ENCODE results near the gene FAM107B.

Gene FAM107B

GRCh38 chr10:14543904-14544210 lies 230.8 kb downstream of the FAM107B start:
- Histone ChIP-seq H3K4me3 (ENCODE audit: low read depth in 1 of 2, low read length in 2 of 2) (peak overlapping the region in 1 of 2 donors; percentile 58), H3K27me3 (ENCODE audit: control insufficient read depth in 1 of 2, insufficient read depth in 2 of 2, low read length in 2 of 2) (no peaks in the 10 kb centered on the region), H3K9me3 (ENCODE audit: control insufficient read depth in 1 of 2, low read length in 2 of 2) (no peaks in the 10 kb centered on the region), H3K4me1 (ENCODE audit: control insufficient read depth in 1 of 2, insufficient read depth in 2 of 2, low read length in 2 of 2) (peaks cover 20 to 38% of the 10 kb centered on the region in 2 donors), H3K9ac (ENCODE audit: low read depth in 1 of 2, low read length in 2 of 2) (peak overlapping the region; percentile 19 to 35), H3K36me3 (ENCODE audit: control insufficient read depth in 1 of 2, insufficient read depth in 2 of 2, low read length in 2 of 2) (peaks cover 3 to 7% of the 10 kb centered on the region in 2 donors), H3K27ac (ENCODE audit: low read depth, low read length) (no peak overlapping the region)

DNA sequence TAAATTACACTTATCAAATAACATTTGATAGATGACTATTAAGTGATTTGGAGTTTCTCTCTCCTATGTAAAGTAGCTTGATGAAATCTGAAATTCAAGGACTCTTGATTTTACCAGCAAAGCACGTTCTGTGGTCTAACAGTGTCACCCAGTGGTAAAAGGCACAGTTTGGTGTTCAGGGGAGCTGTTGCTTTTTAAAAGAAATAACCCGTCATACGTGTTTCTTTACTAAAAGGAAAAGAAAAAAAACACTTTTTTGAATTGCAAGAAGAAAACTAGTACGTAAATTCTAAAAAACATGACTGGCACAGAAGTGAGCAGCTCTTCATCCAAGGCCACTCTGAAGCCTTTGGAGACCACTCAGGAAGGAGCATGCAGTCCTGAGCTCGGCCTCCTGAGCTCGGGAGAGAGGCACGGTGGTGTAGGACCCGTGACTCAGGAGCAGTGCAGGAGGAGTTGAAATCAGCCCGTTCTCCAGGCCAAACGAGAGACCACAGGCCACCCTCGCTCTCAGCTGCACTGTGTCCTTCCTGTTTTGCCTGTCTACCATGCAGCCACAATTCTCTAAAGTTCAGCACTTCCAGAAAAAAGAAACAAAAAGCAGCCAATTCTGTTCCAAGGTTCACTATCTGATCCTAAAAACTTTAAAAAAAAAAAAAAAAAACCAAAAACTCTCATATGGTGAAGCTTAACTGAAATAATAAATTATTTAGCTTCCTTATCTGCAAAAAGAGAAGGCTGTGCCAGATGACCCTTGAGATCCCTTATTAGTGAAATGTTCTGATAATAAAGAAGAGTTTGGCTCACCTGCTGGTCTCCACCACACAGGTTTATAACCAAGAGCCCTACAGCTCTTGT lies 231.4 kb downstream of the FAM107B start:
- peaks cover 20 to 40% of the 10 kb centered on the region in 2 donors for H3K4me1 ChIP-seq (ENCODE audit: control insufficient read depth in 1 of 2, insufficient read depth in 2 of 2, low read length in 2 of 2)

DNA sequence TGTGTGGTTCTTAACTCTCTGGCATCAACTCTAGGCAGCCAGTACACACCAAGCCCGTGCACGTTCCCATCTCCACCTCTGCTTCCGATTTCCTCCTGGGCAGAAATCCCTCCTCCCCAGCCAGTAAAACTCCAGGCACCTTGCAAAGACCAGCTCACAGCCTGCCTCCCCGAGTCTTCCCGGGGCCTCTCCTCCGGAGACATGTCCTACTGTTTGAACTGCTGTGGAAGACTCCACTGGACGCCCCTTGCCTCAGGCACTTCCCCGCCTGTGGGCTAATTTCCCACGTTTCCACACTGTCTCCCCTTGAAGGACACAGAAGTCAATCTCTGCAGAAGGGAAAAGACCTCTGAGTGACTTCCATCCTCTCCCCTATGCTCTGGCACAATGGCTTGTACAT lies 233.3 kb downstream of the FAM107B start:
- H3K9ac ChIP-seq (ENCODE audit: low read depth in 1 of 2, low read length in 2 of 2): no peak overlapping the region
- H3K36me3 ChIP-seq (ENCODE audit: control insufficient read depth in 1 of 2, insufficient read depth in 2 of 2, low read length in 2 of 2): peaks cover 3 to 6% of the 10 kb centered on the region in 2 donors
- peaks cover 28 to 46% of the 10 kb centered on the region in 2 donors for H3K4me1 ChIP-seq (ENCODE audit: control insufficient read depth in 1 of 2, insufficient read depth in 2 of 2, low read length in 2 of 2)
- no peaks in the 10 kb centered on the region for H3K27me3 ChIP-seq (ENCODE audit: control insufficient read depth in 1 of 2, insufficient read depth in 2 of 2, low read length in 2 of 2)
- no peak overlapping the region for H3K4me3 ChIP-seq (ENCODE audit: low read depth in 1 of 2, low read length in 2 of 2)
- no peaks in the 10 kb centered on the region for H3K9me3 ChIP-seq (ENCODE audit: control insufficient read depth in 1 of 2, low read length in 2 of 2)
- no peak overlapping the region for H3K27ac ChIP-seq (ENCODE audit: low read depth, low read length)

More for the DNA sequence above, 231.4 kb downstream of the FAM107B start:
- no peaks in the 10 kb centered on the region for H3K9me3 ChIP-seq (ENCODE audit: control insufficient read depth in 1 of 2, low read length in 2 of 2)
- H3K4me3 ChIP-seq (ENCODE audit: low read depth in 1 of 2, low read length in 2 of 2): peak overlapping the region; percentile 58 to 60
- H3K36me3 ChIP-seq (ENCODE audit: control insufficient read depth in 1 of 2, insufficient read depth in 2 of 2, low read length in 2 of 2): peaks cover 3 to 6% of the 10 kb centered on the region in 2 donors
- H3K27me3 ChIP-seq (ENCODE audit: control insufficient read depth in 1 of 2, insufficient read depth in 2 of 2, low read length in 2 of 2): no peaks in the 10 kb centered on the region
- peak overlapping the region; percentile 35 to 53 for H3K9ac ChIP-seq (ENCODE audit: low read depth in 1 of 2, low read length in 2 of 2)
- no peak overlapping the region for H3K27ac ChIP-seq (ENCODE audit: low read depth, low read length)

DNA sequence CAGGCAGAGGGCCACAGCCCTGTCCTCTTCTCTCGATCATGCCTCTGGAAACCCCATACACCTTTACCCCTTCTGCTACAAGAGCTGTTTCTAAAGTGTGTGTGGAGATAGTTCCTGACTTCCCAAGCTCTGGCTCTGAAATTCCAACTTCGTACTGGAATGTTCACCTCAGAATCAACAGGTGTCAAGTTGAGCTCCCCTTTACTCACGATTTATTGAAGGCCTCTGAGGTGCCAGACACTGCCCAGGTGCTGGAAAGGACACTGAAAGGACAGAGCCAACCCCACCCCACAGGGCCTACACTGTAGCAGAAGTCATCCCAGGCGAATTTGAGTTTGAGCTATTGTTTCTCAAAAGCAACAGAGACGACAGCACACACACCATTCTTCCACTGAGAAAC lies 234.1 kb downstream of the FAM107B start:
- no peak overlapping the region for H3K9ac ChIP-seq (ENCODE audit: low read depth in 1 of 2, low read length in 2 of 2)
- H3K4me3 ChIP-seq (ENCODE audit: low read depth in 1 of 2, low read length in 2 of 2): no peak overlapping the region
- H3K27me3 ChIP-seq (ENCODE audit: control insufficient read depth in 1 of 2, insufficient read depth in 2 of 2, low read length in 2 of 2): no peaks in the 10 kb centered on the region
- no peaks in the 10 kb centered on the region for H3K9me3 ChIP-seq (ENCODE audit: control insufficient read depth in 1 of 2, low read length in 2 of 2)
- H3K4me1 ChIP-seq (ENCODE audit: control insufficient read depth in 1 of 2, insufficient read depth in 2 of 2, low read length in 2 of 2): peaks cover 36 to 44% of the 10 kb centered on the region in 2 donors
- no peak overlapping the region for H3K27ac ChIP-seq (ENCODE audit: low read depth, low read length)
- peaks cover 3 to 6% of the 10 kb centered on the region in 2 donors for H3K36me3 ChIP-seq (ENCODE audit: control insufficient read depth in 1 of 2, insufficient read depth in 2 of 2, low read length in 2 of 2)

DNA sequence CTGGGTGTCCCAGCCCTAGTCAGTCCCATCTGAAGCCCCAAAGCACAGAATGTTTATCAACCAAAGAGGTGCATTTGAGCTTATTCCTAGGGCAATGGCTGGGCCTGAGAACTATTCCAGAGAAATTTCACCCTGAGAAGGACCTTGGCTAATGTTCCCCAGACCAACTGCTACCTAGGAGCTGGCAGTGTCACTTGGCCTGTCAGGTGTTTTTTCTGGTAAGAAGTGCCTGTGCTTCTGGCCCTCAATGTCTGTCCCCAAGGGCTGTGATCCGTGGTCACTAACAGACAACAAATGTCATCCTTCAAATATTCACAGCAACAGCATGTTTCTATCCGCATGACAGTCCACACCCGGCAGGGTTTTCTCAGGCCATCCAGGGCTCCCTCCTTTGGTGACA lies 234.6 kb downstream of the FAM107B start:
- H3K9ac ChIP-seq (ENCODE audit: low read depth in 1 of 2, low read length in 2 of 2): no peak overlapping the region
- H3K4me1 ChIP-seq (ENCODE audit: control insufficient read depth in 1 of 2, insufficient read depth in 2 of 2, low read length in 2 of 2): peaks cover 40 to 50% of the 10 kb centered on the region in 2 donors
- H3K27me3 ChIP-seq (ENCODE audit: control insufficient read depth in 1 of 2, insufficient read depth in 2 of 2, low read length in 2 of 2): no peaks in the 10 kb centered on the region
- H3K36me3 ChIP-seq (ENCODE audit: control insufficient read depth in 1 of 2, insufficient read depth in 2 of 2, low read length in 2 of 2): peaks cover 3 to 6% of the 10 kb centered on the region in 2 donors
- no peaks in the 10 kb centered on the region for H3K9me3 ChIP-seq (ENCODE audit: control insufficient read depth in 1 of 2, low read length in 2 of 2)
- H3K4me3 ChIP-seq (ENCODE audit: low read depth in 1 of 2, low read length in 2 of 2): no peak overlapping the region
- H3K27ac ChIP-seq (ENCODE audit: low read depth, low read length): no peak overlapping the region

DNA sequence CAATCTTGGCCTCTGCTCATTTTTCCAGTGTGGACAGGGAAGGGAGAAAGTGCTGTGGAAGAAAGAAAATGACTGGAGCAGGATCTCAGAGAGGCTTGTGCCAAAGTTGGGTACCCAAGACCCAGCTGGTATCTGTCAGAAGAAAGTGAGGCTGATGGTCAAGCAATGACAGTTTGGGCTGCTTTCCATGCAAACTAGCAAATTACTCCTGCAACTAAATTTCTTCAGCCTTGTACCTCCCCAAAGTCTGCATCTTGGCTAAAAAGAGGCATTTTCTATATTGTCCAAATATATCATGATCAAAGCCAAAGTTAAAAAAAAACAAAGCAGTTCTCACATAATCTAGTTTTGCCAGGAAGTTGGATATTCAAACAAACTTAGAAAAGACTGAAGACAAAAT lies 235.5 kb downstream of the FAM107B start:
- no peak overlapping the region for H3K4me3 ChIP-seq (ENCODE audit: low read depth in 1 of 2, low read length in 2 of 2)
- no peak overlapping the region for H3K27ac ChIP-seq (ENCODE audit: low read depth, low read length)
- no peaks in the 10 kb centered on the region for H3K27me3 ChIP-seq (ENCODE audit: control insufficient read depth in 1 of 2, insufficient read depth in 2 of 2, low read length in 2 of 2)
- peaks cover 3 to 6% of the 10 kb centered on the region in 2 donors for H3K36me3 ChIP-seq (ENCODE audit: control insufficient read depth in 1 of 2, insufficient read depth in 2 of 2, low read length in 2 of 2)
- peaks cover 43 to 52% of the 10 kb centered on the region in 2 donors for H3K4me1 ChIP-seq (ENCODE audit: control insufficient read depth in 1 of 2, insufficient read depth in 2 of 2, low read length in 2 of 2)
- no peak overlapping the region for H3K9ac ChIP-seq (ENCODE audit: low read depth in 1 of 2, low read length in 2 of 2)
- H3K9me3 ChIP-seq (ENCODE audit: control insufficient read depth in 1 of 2, low read length in 2 of 2): no peaks in the 10 kb centered on the region

DNA sequence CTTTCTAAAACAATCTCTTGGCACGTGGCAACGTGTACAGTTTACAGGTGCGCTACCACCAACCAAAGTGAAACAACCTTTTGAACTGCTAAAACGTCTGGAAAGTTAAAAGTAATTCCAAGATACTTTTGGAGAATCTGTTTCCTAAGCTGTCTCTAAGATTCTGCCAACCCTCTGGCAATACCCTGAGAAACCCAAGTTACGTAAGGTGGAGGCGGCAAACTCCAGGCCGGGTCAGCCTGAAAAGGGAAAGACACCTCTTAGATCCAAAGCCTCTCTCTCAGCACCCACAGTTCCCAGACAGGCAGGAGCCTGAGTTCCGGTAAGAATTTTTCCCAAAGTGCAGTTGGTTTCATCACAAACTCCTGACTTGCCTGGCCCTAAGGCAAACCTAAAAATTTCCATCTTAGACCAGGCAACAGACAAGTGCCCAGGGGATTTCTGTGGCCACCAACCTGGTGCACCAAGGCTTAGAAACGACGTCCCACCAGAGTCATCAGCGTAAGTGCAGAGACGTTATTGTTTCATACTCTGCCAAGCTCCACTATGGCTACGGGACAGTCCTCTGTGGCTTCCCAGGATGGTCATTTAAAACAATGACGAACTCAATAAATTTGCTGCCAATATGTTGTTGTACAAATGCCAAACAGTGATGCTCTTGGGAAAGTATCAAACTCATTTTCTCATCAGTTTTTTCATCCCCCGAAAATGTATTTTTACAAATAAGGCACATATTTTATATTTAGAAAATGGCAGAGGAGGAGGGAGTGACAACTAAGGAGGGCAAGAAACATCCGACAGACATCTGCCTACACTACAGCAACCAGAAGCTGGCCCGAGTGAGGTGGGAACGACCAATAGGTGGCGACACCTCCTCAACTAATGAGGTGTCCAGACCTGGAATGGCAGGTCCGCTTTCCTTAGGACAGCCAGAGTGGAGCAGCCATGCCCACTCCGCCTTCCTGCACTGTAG lies 238.2 kb downstream of the FAM107B start:
- no peaks in the 10 kb centered on the region for H3K27me3 ChIP-seq (ENCODE audit: control insufficient read depth in 1 of 2, insufficient read depth in 2 of 2, low read length in 2 of 2)
- no peak overlapping the region for H3K4me3 ChIP-seq (ENCODE audit: low read depth in 1 of 2, low read length in 2 of 2)
- H3K27ac ChIP-seq (ENCODE audit: low read depth, low read length): no peak overlapping the region
- peaks cover 1 to 6% of the 10 kb centered on the region in 2 donors for H3K36me3 ChIP-seq (ENCODE audit: control insufficient read depth in 1 of 2, insufficient read depth in 2 of 2, low read length in 2 of 2)
- no peaks in the 10 kb centered on the region for H3K9me3 ChIP-seq (ENCODE audit: control insufficient read depth in 1 of 2, low read length in 2 of 2)
- H3K9ac ChIP-seq (ENCODE audit: low read depth in 1 of 2, low read length in 2 of 2): no peak overlapping the region
- peaks cover 53 to 62% of the 10 kb centered on the region in 2 donors for H3K4me1 ChIP-seq (ENCODE audit: control insufficient read depth in 1 of 2, insufficient read depth in 2 of 2, low read length in 2 of 2)

GRCh38 chr10:14535457-14536130 lies 239.1 kb downstream of the FAM107B start:
- no peak overlapping the region for H3K4me3 ChIP-seq (ENCODE audit: low read depth in 1 of 2, low read length in 2 of 2)
- no peak overlapping the region for H3K9ac ChIP-seq (ENCODE audit: low read depth in 1 of 2, low read length in 2 of 2)
- no peak overlapping the region for H3K27ac ChIP-seq (ENCODE audit: low read depth, low read length)
- peaks cover 59 to 70% of the 10 kb centered on the region in 2 donors for H3K4me1 ChIP-seq (ENCODE audit: control insufficient read depth in 1 of 2, insufficient read depth in 2 of 2, low read length in 2 of 2)
- H3K9me3 ChIP-seq (ENCODE audit: control insufficient read depth in 1 of 2, low read length in 2 of 2): no peaks in the 10 kb centered on the region
- peaks cover 0 to 6% of the 10 kb centered on the region in 2 donors for H3K36me3 ChIP-seq (ENCODE audit: control insufficient read depth in 1 of 2, insufficient read depth in 2 of 2, low read length in 2 of 2)
- H3K27me3 ChIP-seq (ENCODE audit: control insufficient read depth in 1 of 2, insufficient read depth in 2 of 2, low read length in 2 of 2): no peaks in the 10 kb centered on the region

- H3K4me1 ChIP-seq (ENCODE audit: control insufficient read depth in 1 of 2, insufficient read depth in 2 of 2, low read length in 2 of 2): peaks cover 54 to 64% of the 10 kb centered on the region in 2 donors
- no peaks in the 10 kb centered on the region for H3K27me3 ChIP-seq (ENCODE audit: control insufficient read depth in 1 of 2, insufficient read depth in 2 of 2, low read length in 2 of 2)
- H3K36me3 ChIP-seq (ENCODE audit: control insufficient read depth in 1 of 2, insufficient read depth in 2 of 2, low read length in 2 of 2): peaks cover 7 to 8% of the 10 kb centered on the region in 2 donors
- no peaks in the 10 kb centered on the region for H3K9me3 ChIP-seq (ENCODE audit: control insufficient read depth in 1 of 2, low read length in 2 of 2)
- no peak overlapping the region for H3K9ac ChIP-seq (ENCODE audit: low read depth in 1 of 2, low read length in 2 of 2)
- H3K27ac ChIP-seq (ENCODE audit: low read depth, low read length): no peak overlapping the region
- H3K4me3 ChIP-seq (ENCODE audit: low read depth in 1 of 2, low read length in 2 of 2): no peak overlapping the region
Observed at GRCh38 chr10:14534152-14534551, 240.5 kb downstream of the FAM107B start.

All from duodenal mucosa (tissue), 2 donors.